ENCODE results near the gene MEPCE.
"Not testable (repeated sequence)": the region's sequence is repeated elsewhere in the genome, so short reads cannot be mapped to it uniquely, and the experiment has no call there.

The MEPCE gene

GRCh38 chr7:100449190-100449795 lies 19.7 kb downstream of the MEPCE start:
- Histone ChIP-seq H3K27me3 (ENCODE audit: insufficient read depth, low read depth) (no peaks in the 10 kb centered on the region; the same call in 1 of the 2 replicates), H3K4me1 (ENCODE audit: low read depth, poor library complexity, severe bottlenecking) (peaks cover 4% of the 10 kb centered on the region), H3K4me2 (no peak overlapping the region), H4K20me1 (ENCODE audit: insufficient read depth) (no peaks in the 10 kb centered on the region), H3K9ac (no peak overlapping the region), H3K27ac (no peak overlapping the region), H2AFZ (ENCODE audit: low read depth) (no peak overlapping the region), H3K36me3 (ENCODE audit: insufficient read depth) (no peaks in the 10 kb centered on the region), H3K79me2 (ENCODE audit: insufficient read depth, low read depth) (no peaks in the 10 kb centered on the region), H3K4me3 (IDR thresholded peaks at IDR 0.05; ENCODE audit: insufficient read depth, low read depth, low read length) (no peak overlapping the region)
- TF ChIP-seq, protein P1, sequence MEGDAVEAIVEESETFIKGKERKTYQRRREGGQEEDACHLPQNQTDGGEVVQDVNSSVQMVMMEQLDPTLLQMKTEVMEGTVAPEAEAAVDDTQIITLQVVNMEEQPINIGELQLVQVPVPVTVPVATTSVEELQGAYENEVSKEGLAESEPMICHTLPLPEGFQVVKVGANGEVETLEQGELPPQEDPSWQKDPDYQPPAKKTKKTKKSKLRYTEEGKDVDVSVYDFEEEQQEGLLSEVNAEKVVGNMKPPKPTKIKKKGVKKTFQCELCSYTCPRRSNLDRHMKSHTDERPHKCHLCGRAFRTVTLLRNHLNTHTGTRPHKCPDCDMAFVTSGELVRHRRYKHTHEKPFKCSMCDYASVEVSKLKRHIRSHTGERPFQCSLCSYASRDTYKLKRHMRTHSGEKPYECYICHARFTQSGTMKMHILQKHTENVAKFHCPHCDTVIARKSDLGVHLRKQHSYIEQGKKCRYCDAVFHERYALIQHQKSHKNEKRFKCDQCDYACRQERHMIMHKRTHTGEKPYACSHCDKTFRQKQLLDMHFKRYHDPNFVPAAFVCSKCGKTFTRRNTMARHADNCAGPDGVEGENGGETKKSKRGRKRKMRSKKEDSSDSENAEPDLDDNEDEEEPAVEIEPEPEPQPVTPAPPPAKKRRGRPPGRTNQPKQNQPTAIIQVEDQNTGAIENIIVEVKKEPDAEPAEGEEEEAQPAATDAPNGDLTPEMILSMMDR (conservative IDR thresholded peaks at IDR 0.05; ENCODE audit: low read depth, low read length), result no peak

DNA sequence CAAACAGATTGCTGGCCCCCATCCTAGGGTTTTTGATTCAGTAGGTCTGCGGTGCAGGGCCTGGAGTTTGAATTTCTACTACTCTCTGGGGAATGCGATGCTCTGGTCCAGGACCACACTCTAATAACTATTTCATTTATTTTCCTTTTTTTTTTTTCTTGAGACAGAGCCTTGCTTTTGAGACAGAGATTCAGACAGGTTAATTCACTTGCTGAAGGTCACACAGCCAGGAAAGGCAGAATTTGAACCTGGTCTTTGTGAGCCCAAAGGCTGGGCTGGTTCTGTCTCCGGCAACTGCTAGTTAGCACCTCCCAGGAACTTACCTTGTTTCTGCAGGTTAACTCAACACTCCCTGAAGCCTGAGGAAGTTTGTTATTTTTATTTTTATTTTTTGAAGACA lies 22.9 kb downstream of the MEPCE start:
- TF ChIP-seq, protein P1 (conservative IDR thresholded peaks at IDR 0.05; ENCODE audit: low read depth, low read length), result no peak
- Histone ChIP-seq H3K9ac (no peak overlapping the region), H3K4me3 (IDR thresholded peaks at IDR 0.05; ENCODE audit: insufficient read depth, low read depth, low read length) (no peak overlapping the region), H3K4me2 (no peak overlapping the region), H3K27ac (no peak overlapping the region), H3K79me2 (ENCODE audit: insufficient read depth, low read depth) (no peaks in the 10 kb centered on the region), H3K27me3 (ENCODE audit: insufficient read depth, low read depth) (no peaks in the 10 kb centered on the region; the same call in 1 of the 2 replicates), H3K36me3 (ENCODE audit: insufficient read depth) (no peaks in the 10 kb centered on the region), H3K4me1 (ENCODE audit: low read depth, poor library complexity, severe bottlenecking) (peaks cover 4% of the 10 kb centered on the region), H2AFZ (ENCODE audit: low read depth) (no peak overlapping the region), H4K20me1 (ENCODE audit: insufficient read depth) (no peaks in the 10 kb centered on the region)

GRCh38 chr7:100453854-100454253 lies 24.2 kb downstream of the MEPCE start:
- not testable (repeated sequence) for H3K36me3 ChIP-seq (ENCODE audit: insufficient read depth); H4K20me1 ChIP-seq (ENCODE audit: insufficient read depth); H3K4me2 ChIP-seq

DNA sequence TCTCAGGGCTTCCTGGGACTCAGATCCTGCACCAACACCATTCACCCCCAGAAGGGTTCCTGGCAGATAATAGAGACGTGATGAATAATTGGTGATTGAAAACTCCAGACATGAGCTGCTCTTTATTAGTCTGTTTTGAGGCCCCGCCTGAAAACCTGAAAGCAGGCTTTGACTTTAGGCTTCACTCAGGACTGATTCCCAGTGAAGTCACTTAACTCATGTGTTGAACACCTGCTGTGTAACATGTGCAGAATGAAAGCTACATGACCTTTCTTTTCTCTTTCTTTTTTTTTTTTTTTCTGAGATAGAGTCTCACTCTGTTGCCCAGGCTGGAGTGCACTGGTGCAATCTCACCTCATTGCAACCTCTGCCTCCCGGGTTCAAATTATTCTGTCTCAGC lies 25.6 kb downstream of the MEPCE start:
- H3K36me3 ChIP-seq (ENCODE audit: insufficient read depth), result no peaks in the 10 kb centered on the region
- no peaks in the 10 kb centered on the region; the same call in 1 of the 2 replicates for H3K27me3 ChIP-seq (ENCODE audit: insufficient read depth, low read depth)
- no peak overlapping the region for H2AFZ ChIP-seq (ENCODE audit: low read depth)
- peaks cover 4% of the 10 kb centered on the region for H3K4me1 ChIP-seq (ENCODE audit: low read depth, poor library complexity, severe bottlenecking)
- TF ChIP-seq, protein P1 (conservative IDR thresholded peaks at IDR 0.05; ENCODE audit: low read depth, low read length), result no peak
- no peak overlapping the region for H3K9ac ChIP-seq
- H4K20me1 ChIP-seq (ENCODE audit: insufficient read depth), result no peaks in the 10 kb centered on the region
- H3K27ac ChIP-seq, result no peak overlapping the region
- H3K4me3 ChIP-seq (IDR thresholded peaks at IDR 0.05; ENCODE audit: insufficient read depth, low read depth, low read length), result no peak overlapping the region
- no peak overlapping the region for H3K4me2 ChIP-seq
- no peaks in the 10 kb centered on the region for H3K79me2 ChIP-seq (ENCODE audit: insufficient read depth, low read depth)

More at GRCh38 chr7:100453854-100454253, 24.2 kb downstream of the MEPCE start:
- not testable (repeated sequence) for H3K79me2 ChIP-seq (ENCODE audit: insufficient read depth, low read depth); H2AFZ ChIP-seq (ENCODE audit: low read depth); H3K27ac ChIP-seq; H3K4me3 ChIP-seq (IDR thresholded peaks at IDR 0.05; ENCODE audit: insufficient read depth, low read depth, low read length); H3K4me1 ChIP-seq (ENCODE audit: low read depth, poor library complexity, severe bottlenecking); H3K27me3 ChIP-seq (ENCODE audit: insufficient read depth, low read depth); H3K9ac ChIP-seq

DNA sequence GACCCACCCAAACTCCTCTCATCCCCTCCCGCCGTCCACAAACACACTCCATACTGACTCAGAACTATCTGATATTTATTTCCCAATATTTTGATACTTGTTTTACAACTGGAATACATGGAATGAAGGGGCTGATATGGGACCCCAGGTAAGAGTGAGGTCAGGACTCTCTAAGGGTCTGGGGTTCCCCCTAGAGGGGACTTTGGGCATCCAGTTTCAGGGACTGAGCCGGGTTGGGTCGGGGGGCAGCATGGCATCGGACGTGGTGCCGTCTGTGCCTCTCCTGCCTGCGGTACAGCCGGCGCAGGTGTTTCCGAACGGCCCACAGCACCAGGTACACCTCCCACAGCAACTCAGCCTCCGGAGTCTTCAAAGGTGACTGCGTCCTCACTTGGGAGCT lies 26.9 kb downstream of the MEPCE start:
- Histone ChIP-seq H4K20me1 (ENCODE audit: insufficient read depth) (no peaks in the 10 kb centered on the region), H3K27ac (no peak overlapping the region), H3K4me1 (ENCODE audit: low read depth, poor library complexity, severe bottlenecking) (no peaks in the 10 kb centered on the region), H3K4me2 (no peak overlapping the region), H3K4me3 (IDR thresholded peaks at IDR 0.05; ENCODE audit: insufficient read depth, low read depth, low read length) (no peak overlapping the region), H3K36me3 (ENCODE audit: insufficient read depth) (no peaks in the 10 kb centered on the region), H3K79me2 (ENCODE audit: insufficient read depth, low read depth) (no peaks in the 10 kb centered on the region), H2AFZ (ENCODE audit: low read depth) (no peak overlapping the region), H3K27me3 (ENCODE audit: insufficient read depth, low read depth) (no peaks in the 10 kb centered on the region; the same call in 1 of the 2 replicates), H3K9ac (no peak overlapping the region)
- TF ChIP-seq, protein P1 (conservative IDR thresholded peaks at IDR 0.05; ENCODE audit: low read depth, low read length), result no peak
